ENCODE measurements around the gene TMEM161A.

Gene TMEM161A

DNA sequence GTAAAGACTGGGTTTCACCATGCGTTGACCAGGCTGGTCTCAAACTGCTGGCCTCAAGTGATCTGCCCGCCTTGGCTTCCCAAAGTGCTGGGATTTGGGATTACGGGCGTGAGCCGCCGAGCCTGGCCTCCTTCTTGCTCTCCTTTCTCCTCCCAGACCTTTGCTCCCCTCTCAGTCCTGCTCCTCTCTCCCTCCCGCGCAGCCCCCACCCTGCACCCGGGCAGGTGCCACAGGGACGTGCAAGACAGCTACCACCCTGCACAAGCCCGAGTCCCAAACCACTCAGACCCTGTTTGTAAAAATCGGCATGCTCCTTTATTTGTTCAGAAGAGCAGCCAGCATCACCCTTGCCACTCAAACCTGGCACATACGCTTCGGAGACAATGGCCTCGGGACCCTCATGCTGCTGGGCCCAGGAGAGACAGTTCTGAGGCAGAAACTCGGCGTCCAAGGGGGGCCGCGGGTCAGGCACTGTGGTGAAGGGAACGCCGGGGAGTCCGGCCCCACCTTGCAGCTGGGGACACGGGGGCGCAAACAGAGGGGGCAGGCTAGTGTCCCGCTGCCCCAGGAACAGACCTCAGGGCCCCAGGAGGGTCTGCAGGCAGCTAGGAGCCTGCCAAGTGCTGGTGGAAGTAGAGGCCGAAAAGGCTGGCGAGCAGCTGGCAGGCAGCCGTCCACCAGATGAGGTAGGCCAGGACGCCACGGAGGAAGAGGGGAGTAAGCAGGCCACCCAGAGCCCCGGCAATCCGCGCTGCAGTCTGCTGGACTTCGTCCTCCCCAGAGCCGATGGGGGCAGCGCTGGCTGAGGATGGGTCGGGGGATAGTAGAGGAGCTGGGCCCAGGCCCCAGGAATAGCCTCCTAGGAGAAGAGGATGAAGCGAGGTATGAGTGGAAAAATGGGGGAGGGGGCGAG is 18.7 kb downstream of the TMEM161A start (continued):
- TF ChIP-seq, protein P1, sequence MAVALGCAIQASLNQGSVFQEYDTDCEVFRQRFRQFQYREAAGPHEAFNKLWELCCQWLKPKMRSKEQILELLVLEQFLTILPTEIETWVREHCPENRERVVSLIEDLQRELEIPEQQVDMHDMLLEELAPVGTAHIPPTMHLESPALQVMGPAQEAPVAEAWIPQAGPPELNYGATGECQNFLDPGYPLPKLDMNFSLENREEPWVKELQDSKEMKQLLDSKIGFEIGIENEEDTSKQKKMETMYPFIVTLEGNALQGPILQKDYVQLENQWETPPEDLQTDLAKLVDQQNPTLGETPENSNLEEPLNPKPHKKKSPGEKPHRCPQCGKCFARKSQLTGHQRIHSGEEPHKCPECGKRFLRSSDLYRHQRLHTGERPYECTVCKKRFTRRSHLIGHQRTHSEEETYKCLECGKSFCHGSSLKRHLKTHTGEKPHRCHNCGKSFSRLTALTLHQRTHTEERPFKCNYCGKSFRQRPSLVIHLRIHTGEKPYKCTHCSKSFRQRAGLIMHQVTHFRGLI (tag by site-specific recombination; IDR thresholded peaks at IDR 0.05), result no peak

DNA sequence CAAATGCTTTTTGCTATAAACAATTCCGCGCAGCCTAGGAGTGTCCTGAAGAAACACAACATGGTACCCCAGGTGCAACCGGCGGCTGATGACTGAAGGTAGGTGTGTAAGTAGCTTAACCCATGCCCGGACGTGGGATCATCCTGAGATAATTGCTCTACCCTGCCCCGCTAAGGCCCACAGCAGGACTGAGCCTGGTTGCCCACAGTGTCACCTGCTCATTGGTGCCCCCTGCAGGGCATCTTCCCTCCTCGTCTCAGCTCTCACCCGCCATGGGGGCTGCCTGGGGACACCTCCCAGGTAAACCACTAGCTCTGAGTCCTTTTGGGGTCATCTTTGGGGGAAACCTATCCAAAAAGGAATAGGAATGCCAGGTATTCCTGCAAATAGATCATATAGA is 22.3 kb downstream of the TMEM161A start:
- ChIA-PET POLR2A (no interaction called here), CTCF (interaction anchor here (0.6 to 2.9 kb wide), 12 partner anchors 9 to 979 kb away, joined by 3 to 12 read pairs (median 4); no protein-coding TSS in a partner anchor)
- no peak overlapping the region for H3K27ac ChIP-seq (ENCODE audit: extremely low read depth, low read depth, low read length)
- H3K4me1 ChIP-seq (ENCODE audit: control insufficient read depth, insufficient read depth, low read length), result 0 out of 2 replicates have a peak, but pooled peaks cover 3% of the 10 kb centered on the region
- no peak overlapping the region for H3K4me3 ChIP-seq (ENCODE audit: low read depth, low read length)
- TF ChIP-seq ZNF473 (tag by site-specific recombination; IDR thresholded peaks at IDR 0.05) (no peak), EGR2 (tag by site-specific recombination; IDR thresholded peaks at IDR 0.05; ENCODE audit: low read depth) (no peak), OVOL3 (tag by site-specific recombination; IDR thresholded peaks at IDR 0.05) (no peak)
- TF ChIP-seq, protein P2, sequence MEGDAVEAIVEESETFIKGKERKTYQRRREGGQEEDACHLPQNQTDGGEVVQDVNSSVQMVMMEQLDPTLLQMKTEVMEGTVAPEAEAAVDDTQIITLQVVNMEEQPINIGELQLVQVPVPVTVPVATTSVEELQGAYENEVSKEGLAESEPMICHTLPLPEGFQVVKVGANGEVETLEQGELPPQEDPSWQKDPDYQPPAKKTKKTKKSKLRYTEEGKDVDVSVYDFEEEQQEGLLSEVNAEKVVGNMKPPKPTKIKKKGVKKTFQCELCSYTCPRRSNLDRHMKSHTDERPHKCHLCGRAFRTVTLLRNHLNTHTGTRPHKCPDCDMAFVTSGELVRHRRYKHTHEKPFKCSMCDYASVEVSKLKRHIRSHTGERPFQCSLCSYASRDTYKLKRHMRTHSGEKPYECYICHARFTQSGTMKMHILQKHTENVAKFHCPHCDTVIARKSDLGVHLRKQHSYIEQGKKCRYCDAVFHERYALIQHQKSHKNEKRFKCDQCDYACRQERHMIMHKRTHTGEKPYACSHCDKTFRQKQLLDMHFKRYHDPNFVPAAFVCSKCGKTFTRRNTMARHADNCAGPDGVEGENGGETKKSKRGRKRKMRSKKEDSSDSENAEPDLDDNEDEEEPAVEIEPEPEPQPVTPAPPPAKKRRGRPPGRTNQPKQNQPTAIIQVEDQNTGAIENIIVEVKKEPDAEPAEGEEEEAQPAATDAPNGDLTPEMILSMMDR (tag by site-specific recombination; IDR thresholded peaks at IDR 0.05), result peak; percentile 40; the same call in 1 of the 2 replicates
- peaks cover 13 to 30% of the 10 kb centered on the region in 2 experiments; a peak in 2 of 3 replicates for H3K36me3 ChIP-seq (ENCODE audit: control insufficient read depth in 2 of 2, insufficient read depth in 1 of 2, low read length in 2 of 2)
- H3K9me3 ChIP-seq (ENCODE audit: control insufficient read depth, insufficient read depth, low read depth, low read length), result no peaks in the 10 kb centered on the region

DNA sequence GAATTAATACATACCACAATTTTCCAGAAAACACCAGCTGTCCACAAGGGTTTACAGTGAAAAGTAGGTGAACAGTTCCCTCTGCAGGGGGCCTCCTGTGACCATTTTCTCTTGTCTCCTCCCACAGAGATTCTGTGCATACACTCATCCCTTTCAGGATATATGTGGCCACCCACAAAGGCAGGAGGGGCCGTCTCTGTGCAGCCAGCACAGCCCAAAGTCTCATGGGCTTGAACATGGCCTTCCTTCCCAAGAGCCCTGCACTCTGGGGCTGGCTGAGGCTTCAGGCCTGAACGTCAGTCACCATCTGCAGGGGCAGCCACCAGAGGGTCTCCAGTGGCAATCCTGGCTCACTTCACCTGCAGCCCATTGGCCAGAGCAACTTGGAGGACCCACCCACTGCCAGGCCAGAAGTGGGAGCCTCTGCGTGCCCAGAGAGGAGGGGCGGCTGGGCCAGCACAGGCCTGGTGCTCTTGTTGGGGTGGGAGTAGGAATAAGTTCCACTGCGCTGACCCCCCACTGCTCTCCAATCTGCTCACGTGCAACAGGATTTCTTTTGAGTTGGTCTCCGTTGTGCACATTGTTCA is 25.1 kb downstream of the TMEM161A start:
- CTCF ChIA-PET, result interaction anchor here (0.6 to 1.7 kb wide), 5 partner anchors 28 to 212 kb away, joined by 3 to 12 read pairs (median 4); partner anchors contain the start of gene SLC25A42
- no peak overlapping the region for H3K27ac ChIP-seq (ENCODE audit: extremely low read depth, low read depth, low read length)
- H3K36me3 ChIP-seq (ENCODE audit: control insufficient read depth in 2 of 2, insufficient read depth in 1 of 2, low read length in 2 of 2), result peaks cover 7 to 8% of the 10 kb centered on the region in 2 experiments; a peak in 2 of 3 replicates
- H3K9me3 ChIP-seq (ENCODE audit: control insufficient read depth, insufficient read depth, low read depth, low read length), result no peaks in the 10 kb centered on the region
- TF ChIP-seq ZNF561 (tag by site-specific recombination; IDR thresholded peaks at IDR 0.05; ENCODE audit: borderline replicate concordance) (no peak), ZNF146 (tag by site-specific recombination; IDR thresholded peaks at IDR 0.05) (no peak), ZNF292 (tag by site-specific recombination; IDR thresholded peaks at IDR 0.05; ENCODE audit: borderline replicate concordance, low read depth) (no peak), SP2 (tag by site-specific recombination; IDR thresholded peaks at IDR 0.05) (peak; percentile 36), ZNF626 (tag by site-specific recombination; IDR thresholded peaks at IDR 0.05) (no peak), SP3 (tag by site-specific recombination; IDR thresholded peaks at IDR 0.05) (no peak), ZNF600 (tag by site-specific recombination; IDR thresholded peaks at IDR 0.05) (peak; percentile 27; the same call in 1 of the 2 replicates), SCRT2 (tag by site-specific recombination; IDR thresholded peaks at IDR 0.05) (0 out of 2 replicates have a peak, but pooled peaks have one; percentile 21), GLIS1 (tag by site-specific recombination; IDR thresholded peaks at IDR 0.05) (peak; percentile 93)
- TF ChIP-seq, protein P2 (tag by site-specific recombination; IDR thresholded peaks at IDR 0.05), result peak; percentile 16; the same call in 1 of the 2 replicates
- POLR2A ChIA-PET, result interaction anchor here (0.7 kb wide), 1 partner anchor 215 kb away, joined by 3 read pairs; no protein-coding TSS in a partner anchor
- H3K4me3 ChIP-seq (ENCODE audit: low read depth, low read length), result no peak overlapping the region
- H3K4me1 ChIP-seq (ENCODE audit: control insufficient read depth, insufficient read depth, low read length), result 0 out of 2 replicates have a peak, but pooled peaks cover 3% of the 10 kb centered on the region

Measured in HEK293 (cell line).